ENCODE measurements around the gene ITGB8.
"Not testable (repeated sequence)": the region's sequence is repeated elsewhere in the genome, so short reads cannot be mapped to it uniquely, and the experiment has no call there.

The ITGB8 gene

DNA sequence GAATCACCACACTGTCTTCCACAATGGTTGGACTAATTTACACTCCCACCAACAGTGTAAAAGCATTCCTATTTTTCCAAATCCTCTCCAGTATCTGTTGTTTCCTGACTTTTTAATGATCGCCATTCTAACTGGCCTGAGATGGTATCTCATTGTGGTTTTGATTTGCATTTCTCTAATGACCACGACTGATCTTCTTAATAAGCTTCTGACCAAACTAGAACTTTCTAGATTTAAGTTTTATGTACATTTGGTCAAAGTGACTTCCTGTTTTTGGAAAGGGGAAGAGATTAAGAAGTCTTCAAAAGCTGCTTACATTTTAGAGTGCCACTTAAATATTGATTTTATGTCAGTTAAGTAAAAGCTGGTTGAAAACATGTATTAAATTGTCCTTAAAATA is 58.5 kb downstream of the ITGB8 start:
- not testable (repeated sequence) for DNase-seq

DNA sequence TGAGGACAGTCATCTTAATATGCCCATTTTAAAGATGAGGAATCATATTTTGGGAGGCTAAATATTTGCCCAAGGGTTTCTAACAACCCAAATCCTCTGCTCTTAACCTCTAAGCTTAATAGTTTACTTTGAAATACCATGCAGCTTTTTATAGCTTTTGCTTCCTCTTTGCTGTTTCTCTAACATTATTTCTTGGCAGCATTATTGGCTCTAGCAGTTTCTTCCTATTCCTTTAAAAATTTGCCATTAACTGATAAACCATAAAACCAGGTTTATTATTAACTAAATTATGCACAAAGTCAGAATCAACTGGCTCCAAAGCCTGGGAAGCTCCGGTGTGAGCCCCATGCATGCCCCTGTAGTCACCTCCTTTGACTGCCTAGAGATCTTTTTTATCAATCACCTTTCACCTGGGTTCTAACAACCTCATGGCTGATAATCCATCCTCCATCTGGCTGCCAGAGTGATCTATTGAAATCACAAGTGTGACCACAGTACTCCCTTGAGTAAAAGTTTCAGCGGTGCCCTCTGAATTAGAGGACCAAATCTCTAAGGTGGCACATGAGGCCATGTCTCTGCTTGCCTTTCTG is 62.4 kb downstream of the ITGB8 start:
- DNase-seq: no peak

DNA sequence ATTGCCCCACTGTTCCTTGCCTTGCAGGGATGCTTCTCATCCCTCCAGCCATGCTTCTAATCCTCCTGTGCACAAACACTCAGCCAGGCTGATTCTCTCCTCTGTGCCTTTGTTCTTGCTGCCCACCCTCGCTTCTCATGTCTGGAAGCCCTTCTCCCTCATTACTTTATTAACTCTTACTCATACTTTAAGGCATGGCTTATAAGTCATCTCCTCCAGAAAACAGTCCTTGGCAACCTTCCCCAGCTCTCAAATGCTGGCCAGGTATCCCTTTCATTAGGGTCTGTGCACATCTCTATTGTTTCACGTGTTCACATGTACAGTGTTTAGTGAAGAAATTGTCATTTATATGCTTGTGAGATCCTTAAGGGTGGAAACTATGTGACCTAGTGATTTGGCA is 62.9 kb downstream of the ITGB8 start:
- no peak for DNase-seq

DNA sequence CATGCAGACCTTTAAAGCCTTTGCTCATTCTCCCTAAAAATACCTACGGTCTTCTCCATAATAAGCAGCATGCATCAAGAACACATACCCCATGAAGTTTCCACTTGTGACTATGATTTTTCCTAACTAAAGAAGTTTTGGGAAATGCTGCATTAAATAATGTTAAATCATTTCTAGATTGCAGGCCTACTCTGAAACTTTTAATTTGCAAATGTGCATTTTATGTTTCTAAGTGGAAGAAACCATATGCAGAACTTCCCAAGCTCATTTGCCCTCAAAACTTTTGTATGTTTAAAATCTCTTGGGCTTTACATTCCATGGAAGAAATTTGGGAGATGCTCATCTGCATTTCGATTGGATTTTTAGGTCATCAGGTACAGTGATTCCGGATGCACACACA is 63.6 kb downstream of the ITGB8 start:
- DNase-seq: no peak

DNA sequence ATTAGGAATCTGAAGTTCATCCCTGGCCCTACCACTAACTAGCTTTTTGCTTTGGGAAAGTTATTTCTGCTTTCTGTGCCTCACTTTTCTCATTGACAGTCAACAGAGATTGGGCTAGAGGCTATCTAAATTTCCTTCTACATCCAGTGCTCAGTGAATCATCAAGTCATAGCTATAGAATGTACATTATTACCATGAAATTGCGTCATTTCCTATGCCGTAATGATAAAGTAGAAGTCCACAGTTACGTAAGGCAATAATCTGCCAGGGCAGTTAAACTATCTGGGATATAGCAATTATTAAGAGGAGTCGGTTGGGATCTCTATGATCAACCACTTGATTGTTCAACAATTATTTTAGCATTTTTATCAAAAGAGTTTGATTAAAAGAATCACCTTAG is 64.4 kb downstream of the ITGB8 start:
- no peak for DNase-seq

DNA sequence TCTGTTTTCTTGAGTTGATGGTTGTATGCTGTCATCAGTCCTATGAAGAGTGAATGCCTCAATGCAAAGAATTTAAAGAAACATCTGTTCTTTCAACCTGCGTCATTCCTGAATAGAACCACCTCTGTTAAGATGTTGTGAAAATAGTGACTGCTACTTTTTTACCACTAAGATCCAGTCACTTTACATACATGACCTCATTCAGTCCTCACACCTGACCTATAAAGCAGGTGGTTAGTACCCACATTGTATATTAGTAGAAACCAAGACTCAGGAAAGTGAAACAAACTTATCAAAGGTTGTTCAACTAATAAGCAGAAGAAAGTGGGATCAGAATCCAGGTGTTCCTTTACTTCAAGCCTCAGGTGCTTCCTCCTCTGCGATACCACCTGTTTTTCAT is 64.8 kb downstream of the ITGB8 start:
- DNase-seq: no peak

DNA sequence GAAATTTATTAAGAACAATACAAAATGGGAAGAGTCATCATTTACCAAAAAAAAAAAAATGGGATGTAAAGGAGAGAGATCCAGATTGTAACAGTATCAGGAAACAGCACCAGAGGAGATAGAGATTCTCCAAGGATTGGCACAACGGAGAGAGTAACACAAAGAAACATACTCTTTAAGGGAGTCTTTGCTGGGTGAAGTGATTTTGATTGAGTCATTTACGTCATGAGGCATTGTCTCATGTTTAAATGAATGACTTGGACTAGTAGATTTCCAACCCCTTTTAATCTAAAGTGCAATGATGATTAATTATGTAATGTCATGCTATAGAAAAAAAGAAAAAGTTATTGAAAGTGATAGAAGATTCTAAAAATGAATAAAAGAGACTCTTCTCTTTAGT is 68.8 kb downstream of the ITGB8 start:
- DNase-seq: no peak

DNA sequence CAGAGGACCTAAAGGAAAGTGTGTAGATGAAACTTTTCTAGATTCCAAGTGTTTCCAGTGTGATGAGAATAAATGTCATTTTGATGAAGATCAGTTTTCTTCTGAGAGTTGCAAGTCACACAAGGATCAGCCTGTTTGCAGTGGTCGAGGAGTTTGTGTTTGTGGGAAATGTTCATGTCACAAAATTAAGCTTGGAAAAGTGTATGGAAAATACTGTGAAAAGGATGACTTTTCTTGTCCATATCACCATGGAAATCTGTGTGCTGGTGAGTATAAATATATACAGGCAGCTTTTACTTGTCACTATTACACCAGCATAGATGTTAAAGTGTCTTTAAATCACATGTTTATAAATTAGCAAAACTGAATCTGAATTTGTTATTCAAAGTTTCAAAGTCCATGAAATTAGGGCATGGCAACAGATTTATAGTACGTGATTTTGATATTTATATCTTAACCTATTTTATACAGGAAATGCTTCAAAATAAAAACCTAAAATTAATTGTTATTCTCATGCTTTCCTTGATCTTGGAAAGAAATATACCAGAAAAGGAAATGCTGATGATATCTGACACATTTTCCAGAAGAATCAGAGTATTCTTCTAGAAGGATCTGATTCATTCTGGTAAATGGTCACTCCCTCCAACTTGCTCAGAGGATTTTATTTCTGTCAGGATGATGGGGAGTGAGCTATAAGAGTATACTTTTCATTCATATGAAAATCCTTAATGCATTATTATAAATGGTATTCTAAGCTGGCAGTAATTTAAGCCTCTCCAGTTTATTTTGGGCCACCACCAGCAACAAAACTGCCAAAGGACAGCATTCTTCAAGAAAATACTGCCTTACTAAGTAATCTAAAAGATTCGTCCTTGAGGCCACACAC is 71.4 kb downstream of the ITGB8 start:
- DNase-seq: no peak

DNA sequence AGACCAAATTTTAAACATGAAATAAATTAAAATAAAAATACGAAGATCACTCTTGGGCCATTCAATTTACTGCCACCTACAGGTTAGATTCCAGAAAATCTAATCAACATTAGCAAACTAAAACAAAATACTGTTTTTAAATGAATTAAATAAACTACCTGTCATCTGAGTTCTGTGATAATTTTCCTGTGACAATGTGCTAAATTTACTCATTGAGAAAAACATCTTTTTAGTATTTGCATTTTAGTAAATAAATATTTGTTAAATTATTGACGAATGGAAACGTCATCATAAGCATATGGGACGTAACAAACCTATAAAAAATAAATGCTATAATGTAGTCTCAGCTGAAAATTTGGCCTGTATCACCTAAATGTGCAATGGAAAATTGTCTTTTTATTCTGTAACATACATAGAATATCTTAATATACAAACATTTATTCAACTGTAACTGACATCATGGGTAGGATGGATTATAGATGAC is 72.1 kb downstream of the ITGB8 start:
- DNase-seq: no peak

DNA sequence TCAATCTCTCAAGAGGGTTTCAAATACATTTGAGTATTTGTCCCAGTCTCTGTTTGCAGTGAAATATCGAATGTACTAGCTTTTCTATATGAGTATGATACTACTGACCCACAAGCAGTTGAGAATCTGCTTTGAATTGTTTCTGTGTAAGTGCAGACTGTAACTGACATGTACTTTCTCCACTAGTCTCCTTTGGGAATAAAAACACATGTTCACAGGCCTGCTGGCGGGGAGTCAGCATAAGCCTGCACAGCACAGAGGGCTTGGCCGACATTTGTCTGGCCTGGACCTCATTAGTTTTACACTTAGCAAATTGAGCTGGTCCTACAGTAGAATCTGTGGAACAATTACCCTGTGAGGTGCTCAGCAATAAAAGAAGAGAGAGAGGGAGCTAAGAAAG is 72.6 kb downstream of the ITGB8 start:
- DNase-seq: no peak

DNA sequence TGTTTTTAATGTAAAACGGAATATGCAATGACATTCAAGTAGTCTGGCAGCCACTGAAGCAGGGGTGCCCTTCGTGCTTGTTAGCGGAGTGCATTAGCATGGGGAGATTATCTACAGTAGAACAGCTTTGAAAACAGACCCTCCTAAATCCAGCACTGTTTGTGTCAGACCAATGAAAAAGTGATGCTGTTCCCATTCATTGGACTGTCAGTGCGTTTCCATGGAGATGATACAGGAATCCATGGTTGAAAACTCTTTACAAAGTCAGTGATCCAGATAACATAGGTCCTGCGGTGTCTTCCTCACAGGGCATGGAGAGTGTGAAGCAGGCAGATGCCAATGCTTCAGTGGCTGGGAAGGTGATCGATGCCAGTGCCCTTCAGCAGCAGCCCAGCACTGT is 73.6 kb downstream of the ITGB8 start:
- no peak for DNase-seq

DNA sequence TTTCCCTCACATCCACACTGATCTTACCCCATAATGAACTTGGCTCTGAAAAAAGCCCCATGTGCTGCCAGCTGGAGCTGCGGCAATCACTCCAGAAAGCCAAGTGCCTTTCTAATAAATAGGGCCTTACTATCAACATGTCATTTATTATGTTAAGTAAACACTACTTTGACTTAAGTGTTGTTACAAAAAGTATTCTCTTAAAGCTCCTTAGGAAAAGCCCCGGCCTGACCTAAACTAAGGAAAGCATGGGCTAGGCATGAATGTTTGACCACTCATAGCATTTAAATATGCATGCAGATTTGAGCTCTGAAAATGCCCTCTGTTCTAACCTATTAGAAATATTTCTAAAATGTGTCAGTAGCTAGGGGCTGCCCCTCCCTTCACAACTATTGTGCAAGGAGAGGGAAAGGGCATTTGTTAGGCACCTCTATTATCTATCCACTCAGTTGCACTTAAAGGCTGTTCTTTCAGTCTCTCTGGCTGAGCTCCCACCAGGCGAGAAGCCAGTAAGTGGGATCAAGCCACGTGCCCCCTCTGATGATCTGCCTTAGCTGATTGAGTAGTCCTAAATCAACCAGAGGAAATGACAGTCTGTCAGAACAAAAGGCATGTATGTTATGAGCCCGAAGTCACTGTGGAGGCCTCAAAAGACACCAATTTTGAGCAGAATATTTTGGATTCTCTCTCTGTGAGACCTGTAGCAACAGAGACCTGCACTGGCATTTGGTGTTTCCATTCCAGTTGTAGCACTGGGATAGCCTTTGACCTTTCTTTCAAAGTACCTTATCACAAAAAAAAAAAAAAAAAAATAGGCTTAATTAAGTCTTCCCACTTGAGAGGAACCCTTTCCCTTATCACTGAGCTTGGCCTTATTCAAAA is 77.1 kb downstream of the ITGB8 start:
- peak; percentile 12 for DNase-seq

DNA sequence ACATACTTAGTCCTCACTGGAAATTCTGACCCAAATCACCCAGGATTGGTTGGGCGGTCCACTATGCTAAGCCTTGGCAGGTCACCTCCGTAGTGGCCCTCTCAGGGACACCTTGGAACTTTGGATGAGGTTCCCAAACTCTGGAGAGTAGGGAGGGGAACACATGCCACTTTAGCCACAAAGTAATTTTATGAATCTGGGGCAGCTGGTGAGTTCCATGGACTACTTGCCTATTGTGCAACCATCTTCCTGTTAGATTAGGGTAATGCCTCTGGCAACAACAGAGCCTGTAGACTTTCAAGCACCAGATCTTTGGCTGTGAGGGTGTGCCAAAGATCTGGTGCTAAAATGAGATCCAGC is 77.7 kb downstream of the ITGB8 start:
- no peak for DNase-seq

DNA sequence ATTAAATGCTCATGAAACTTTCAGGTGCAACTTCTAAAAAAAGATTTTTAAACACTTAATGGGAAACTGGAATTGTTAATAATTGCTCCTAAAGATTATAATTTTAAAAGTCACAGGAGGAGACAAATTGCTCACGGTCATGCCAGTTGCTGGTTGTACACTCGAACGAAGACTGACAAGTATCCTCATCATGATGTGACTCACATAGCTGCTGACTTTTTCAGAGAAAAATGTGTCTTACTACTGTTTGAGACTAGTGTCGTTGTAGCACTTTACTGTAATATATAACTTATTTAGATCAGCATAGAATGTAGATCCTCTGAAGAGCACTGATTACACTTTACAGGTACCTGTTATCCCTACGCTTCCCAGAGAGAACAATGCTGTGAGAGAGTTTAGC is 79.3 kb downstream of the ITGB8 start:
- DNase-seq: no peak

DNA sequence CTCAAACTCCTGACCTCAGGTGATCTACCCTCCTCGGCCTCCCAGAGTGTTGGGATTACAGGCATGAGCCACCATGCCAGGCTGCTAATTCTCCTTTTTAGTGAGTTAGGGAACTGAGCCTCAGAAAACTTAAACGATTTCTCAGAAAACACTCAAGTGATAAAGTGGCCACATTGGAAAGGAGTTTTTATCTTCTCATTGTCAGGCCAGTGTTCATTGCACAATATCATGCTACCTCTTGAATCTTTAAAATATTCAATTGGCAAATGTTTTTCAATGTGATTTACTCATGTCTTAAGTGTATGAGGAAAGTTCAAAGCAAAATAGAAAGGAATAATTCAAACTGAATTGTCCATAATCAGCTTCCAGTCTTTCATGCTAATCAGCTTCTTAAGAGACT is 80.7 kb downstream of the ITGB8 start:
- DNase-seq: no peak

DNA sequence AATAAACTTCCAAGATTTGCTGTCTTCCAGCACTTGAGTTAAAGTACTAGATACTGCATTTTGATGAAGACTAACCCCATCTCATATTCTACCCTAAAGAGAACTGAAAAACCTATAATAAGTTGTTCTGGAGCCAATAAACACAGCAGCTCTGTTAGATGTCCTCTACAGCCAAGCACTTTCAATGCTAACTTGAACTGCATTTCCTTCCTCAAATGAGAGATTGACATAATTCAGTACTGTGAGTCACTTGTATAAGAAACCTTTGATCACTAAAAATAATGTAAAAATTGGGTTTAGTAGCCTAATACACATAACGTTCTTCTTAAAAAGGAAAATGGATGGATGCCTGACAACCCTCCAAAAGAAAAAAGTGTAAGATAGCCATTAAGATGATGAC is 81.3 kb downstream of the ITGB8 start:
- no peak for DNase-seq

DNA sequence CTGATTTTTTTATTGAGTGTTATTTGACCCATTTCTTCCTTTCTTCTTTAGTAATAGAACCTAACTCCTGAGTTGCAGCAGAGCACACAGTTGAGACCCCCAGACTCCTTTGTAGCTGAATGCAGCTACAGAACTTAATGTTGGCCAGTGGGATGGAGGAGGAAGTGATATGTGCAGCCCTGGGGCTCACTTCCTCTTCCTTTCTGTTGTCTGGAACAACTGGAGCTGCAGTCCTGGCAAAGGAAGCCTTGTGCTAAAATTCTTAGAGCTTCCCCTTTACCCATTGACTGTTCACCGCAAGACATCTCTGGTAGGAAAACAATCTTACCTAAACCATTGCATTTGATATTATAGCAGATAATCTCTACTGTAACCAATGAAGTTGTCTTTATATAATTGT is 86.6 kb downstream of the ITGB8 start:
- no peak for DNase-seq

DNA sequence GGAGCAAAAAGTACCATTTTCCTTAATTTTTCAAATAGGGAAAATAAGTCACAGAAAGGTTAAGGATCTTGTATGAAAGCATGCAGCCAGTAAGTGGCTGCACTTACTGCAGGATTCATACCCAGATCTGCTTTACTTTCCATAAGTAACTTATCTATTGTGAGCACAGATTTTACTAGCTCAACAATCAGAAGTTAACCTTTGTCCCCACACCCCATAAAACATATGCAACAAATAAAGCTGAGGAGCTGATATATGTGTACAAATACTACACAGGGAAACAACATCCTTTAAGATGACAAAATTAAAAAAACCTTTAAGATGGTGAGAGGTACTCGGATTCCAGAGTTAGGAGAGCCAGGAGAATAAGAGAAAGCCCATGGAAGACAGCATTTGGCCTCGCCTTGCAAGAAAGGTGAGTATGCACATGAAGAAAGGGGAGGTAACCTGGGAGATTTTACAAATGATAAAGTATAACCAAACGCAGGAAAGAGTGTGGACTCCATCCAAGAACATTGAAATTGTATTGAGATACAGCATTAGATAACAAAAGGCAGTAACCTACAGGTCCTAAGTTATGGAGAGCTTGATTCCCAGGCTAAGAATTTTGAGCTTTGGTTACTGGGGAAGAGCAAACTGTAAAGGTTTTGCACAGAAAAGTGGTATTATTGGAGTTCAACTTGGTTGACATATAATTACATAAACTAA is 87.1 kb downstream of the ITGB8 start:
- DNase-seq: no peak

DNA sequence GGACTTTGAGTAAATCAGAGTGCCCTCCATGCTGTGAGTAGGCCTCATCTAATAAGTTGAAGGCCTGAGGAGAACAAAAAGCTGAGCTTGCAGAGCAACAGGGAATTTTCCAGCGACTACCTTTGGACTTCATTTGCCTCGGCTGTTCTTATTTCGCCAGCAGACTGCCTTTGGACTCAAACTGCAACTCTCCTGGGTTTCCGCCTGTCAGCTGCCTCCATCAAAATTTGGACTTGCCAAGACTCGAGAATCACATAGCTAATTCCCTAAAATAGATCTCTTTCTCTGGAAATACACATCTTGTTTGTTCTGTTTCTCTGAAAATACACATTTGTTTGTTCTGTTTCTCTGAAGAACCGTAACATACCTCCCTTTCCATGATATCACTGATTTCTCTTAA is 93.8 kb downstream of the ITGB8 start:
- no peak for DNase-seq

DNA sequence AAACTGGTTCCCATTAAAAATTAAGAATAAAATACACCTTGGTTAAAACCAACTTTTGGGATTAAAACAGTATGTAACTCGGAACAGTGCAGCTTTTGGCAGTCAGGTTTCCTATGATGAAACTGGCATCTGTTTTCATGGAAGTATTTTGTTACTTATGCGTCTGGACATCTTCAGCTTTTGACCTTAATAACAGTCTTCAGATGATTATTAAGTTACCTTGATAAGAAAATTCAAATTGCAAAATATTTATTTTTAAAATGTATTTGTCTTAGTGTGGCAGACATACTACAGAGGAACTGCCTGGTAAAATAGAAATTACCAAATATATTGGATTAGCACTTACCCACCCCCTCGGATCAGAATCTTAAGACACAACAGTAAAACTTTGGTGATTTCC is 100.0 kb downstream of the ITGB8 start:
- no peak for DNase-seq

DNA sequence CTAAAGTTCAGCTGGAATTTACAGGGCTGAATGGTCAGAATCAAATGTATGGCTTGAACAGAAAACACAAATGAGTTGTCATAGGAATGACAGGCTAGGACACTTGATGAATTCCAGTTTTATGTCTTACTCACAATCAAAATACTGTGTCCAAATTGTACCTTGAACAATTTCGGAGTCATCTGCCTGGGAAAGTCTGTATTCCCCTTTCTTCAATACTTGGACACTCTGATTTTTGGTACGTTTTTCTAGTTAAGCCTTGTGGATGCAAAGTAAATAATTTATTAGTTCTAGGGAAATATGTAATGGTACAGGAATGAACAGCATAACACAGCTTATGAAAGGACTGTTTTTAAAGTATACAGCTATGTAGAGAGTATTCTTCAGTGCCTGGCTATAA is 100.4 kb downstream of the ITGB8 start:
- no peak for DNase-seq

DNA sequence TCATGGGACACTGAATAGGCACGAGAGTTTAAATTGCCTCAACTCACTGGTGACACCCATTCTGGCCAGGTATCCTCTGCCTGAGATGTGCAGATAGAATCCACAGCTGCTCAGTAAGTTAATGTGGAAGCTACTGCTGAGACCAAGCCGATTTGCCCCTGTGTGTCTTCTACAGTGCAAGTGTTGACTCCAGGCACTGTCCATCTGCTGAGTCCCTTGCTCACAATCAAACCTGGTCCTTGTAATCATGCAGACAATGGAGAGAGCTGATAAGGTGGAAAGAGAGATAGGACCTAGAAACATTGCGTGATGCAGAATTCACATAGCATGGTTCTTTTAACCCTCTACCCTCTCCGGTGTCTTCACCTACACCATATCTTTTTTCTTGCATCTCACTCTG is 101.4 kb downstream of the ITGB8 start:
- DNase-seq: no peak

DNA sequence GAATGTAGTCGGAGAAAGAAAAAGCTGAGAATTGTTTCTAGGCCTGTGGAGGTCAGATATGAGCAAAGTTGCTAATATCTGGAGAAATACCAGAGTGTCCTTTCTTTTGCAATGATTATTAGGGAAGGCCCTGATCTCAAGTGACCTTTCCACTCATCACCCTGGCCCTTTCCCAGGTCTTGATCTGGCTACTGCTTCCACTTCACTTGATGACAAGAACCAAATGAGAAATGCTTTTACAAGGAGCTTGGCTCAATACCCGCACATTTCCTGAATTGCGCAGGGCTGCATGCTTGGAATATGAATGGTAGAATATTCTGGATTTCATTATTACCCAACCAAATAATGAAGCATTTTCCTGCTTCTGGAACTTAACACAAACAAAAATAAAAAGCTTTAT is 104.6 kb downstream of the ITGB8 start:
- DNase-seq: no peak

Measured in NCI-H2107 (cell line).